Measurements from ENCODE around the gene ZNF76. TPM values are rescaled to one million over a fixed set of nuclear protein-coding genes. Genes with fewer than 3 reads are reported as not detected.

Gene ZNF76
- total and polyA plus RNA-seq, 10 of the 15 experiments (the other 5 are each of a cell fraction or from before 2014, with no cell fraction given) = 2.8 to 41.0 (median 24.8) TPM

- TF ChIP-seq, protein P1, sequence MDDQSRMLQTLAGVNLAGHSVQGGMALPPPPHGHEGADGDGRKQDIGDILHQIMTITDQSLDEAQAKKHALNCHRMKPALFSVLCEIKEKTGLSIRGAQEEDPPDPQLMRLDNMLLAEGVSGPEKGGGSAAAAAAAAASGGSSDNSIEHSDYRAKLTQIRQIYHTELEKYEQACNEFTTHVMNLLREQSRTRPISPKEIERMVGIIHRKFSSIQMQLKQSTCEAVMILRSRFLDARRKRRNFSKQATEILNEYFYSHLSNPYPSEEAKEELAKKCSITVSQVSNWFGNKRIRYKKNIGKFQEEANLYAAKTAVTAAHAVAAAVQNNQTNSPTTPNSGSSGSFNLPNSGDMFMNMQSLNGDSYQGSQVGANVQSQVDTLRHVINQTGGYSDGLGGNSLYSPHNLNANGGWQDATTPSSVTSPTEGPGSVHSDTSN (IDR thresholded peaks at IDR 0.05; ENCODE audit: insufficient replicate concordance, low read depth, low read length) = no peak
- TF ChIP-seq, protein P2, sequence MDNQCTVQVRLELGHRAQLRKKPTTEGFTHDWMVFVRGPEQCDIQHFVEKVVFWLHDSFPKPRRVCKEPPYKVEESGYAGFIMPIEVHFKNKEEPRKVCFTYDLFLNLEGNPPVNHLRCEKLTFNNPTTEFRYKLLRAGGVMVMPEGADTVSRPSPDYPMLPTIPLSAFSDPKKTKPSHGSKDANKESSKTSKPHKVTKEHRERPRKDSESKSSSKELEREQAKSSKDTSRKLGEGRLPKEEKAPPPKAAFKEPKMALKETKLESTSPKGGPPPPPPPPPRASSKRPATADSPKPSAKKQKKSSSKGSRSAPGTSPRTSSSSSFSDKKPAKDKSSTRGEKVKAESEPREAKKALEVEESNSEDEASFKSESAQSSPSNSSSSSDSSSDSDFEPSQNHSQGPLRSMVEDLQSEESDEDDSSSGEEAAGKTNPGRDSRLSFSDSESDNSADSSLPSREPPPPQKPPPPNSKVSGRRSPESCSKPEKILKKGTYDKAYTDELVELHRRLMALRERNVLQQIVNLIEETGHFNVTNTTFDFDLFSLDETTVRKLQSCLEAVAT (IDR thresholded peaks at IDR 0.05) = peak; percentile 65; the same call in 1 of the 2 replicates
- TF ChIP-seq WRNIP1 (IDR thresholded peaks at IDR 0.05; ENCODE audit: borderline replicate concordance, low read depth, low read length) (no peak), HDGF (IDR thresholded peaks at IDR 0.05) (peak; percentile 94), MXI1 (IDR thresholded peaks at IDR 0.05; ENCODE audit: low read depth, low read length) (no peak), EP300 (IDR thresholded peaks at IDR 0.05; ENCODE audit: borderline replicate concordance in 1 of 2, control insufficient read depth in 1 of 2, low read depth in 2 of 2, low read length in 2 of 2) (0 out of 4 replicates have a peak, but pooled peaks of 1 of the 2 experiments have one; percentile 1), ZNF207 (IDR thresholded peaks at IDR 0.05; ENCODE audit: borderline replicate concordance) (no peak), MEF2B (IDR thresholded peaks at IDR 0.05; ENCODE audit: partially characterized antibody, poor library complexity, severe bottlenecking) (no peak), CBX5 (IDR thresholded peaks at IDR 0.05; ENCODE audit: low read depth) (no peak)
- TF ChIP-seq, protein P3, sequence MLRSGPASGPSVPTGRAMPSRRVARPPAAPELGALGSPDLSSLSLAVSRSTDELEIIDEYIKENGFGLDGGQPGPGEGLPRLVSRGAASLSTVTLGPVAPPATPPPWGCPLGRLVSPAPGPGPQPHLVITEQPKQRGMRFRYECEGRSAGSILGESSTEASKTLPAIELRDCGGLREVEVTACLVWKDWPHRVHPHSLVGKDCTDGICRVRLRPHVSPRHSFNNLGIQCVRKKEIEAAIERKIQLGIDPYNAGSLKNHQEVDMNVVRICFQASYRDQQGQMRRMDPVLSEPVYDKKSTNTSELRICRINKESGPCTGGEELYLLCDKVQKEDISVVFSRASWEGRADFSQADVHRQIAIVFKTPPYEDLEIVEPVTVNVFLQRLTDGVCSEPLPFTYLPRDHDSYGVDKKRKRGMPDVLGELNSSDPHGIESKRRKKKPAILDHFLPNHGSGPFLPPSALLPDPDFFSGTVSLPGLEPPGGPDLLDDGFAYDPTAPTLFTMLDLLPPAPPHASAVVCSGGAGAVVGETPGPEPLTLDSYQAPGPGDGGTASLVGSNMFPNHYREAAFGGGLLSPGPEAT (IDR thresholded peaks at IDR 0.05; ENCODE audit: low read depth) = peak; percentile 26; the same call in 1 of the 2 replicates
These were observed 534 bp downstream of the ZNF76 start (continued) for GRCh38 chr6:35259948-35260590.

All from GM12878 (cell line).